Measurements from ENCODE around the gene PTPN22. TPM values are rescaled to one million over a fixed set of nuclear protein-coding genes. Genes with fewer than 3 reads are reported as not detected.

Gene PTPN22
- total RNA-seq, 1 experiment from 2014 or later: 0.89 TPM

DNA sequence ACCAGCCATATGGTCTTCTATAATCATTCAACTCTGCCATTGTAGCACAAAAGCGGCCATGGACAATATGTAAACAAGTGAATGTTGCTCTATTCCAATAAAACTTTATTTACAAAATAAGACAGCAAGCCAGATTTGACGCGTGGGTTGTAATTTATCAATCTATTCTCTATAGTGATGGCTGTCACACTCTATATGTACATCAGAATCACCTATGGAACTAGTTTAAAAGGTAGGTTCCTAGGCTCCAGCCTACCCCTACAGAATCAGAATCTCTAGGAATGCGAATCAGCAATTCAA, 8.2 kb upstream of the PTPN22 start:
- CTCF ChIA-PET: interaction anchor here (1.6 kb wide), 1 partner anchor 11 kb away, joined by 4 read pairs; no protein-coding TSS in a partner anchor
- DNase-seq (ENCODE audit: unreplicated experiment): no peak

DNA sequence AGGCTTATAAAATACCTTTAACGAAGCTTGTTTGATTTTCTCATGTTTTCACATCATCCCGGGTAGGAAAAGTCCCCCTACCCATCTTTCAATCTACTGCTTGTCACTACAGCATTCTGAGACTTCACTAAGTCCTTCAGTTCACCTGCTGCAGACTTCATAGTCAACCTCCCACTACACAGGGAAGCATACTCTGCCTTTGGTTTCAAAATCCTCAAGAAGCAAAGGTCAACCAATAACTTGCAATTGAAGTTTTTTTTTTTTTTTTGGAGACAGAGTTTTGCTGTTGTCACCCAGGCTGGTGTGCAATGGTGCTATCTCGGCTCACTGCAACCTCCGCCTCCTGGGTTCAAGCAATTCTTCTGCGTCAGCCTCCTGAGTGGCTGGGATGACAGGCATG, 4.7 kb upstream of the PTPN22 start:
- no peaks in the 10 kb centered on the region for H3K9me3 Mint-ChIP-seq (ENCODE audit: unreplicated experiment)
- no peak for DNase-seq (ENCODE audit: unreplicated experiment)
- no peak overlapping the region for H3K4me3 Mint-ChIP-seq (ENCODE audit: unreplicated experiment)
- intact Hi-C loops (cut with micrococcal nuclease): no loop called here
- BruUV-seq (replicated peaks): no TSS peak
- H3K36me3 Mint-ChIP-seq (ENCODE audit: insufficient read depth, unreplicated experiment): no peaks in the 10 kb centered on the region
- no peaks in the 10 kb centered on the region for H3K27me3 Mint-ChIP-seq (ENCODE audit: insufficient read depth, unreplicated experiment)
- TF ChIP-seq, protein P1, sequence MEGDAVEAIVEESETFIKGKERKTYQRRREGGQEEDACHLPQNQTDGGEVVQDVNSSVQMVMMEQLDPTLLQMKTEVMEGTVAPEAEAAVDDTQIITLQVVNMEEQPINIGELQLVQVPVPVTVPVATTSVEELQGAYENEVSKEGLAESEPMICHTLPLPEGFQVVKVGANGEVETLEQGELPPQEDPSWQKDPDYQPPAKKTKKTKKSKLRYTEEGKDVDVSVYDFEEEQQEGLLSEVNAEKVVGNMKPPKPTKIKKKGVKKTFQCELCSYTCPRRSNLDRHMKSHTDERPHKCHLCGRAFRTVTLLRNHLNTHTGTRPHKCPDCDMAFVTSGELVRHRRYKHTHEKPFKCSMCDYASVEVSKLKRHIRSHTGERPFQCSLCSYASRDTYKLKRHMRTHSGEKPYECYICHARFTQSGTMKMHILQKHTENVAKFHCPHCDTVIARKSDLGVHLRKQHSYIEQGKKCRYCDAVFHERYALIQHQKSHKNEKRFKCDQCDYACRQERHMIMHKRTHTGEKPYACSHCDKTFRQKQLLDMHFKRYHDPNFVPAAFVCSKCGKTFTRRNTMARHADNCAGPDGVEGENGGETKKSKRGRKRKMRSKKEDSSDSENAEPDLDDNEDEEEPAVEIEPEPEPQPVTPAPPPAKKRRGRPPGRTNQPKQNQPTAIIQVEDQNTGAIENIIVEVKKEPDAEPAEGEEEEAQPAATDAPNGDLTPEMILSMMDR (IDR thresholded peaks at IDR 0.05; ENCODE audit: unreplicated experiment): no peak
- POLR2A ChIA-PET: interaction anchor here (2.4 kb wide), 1 partner anchor 29 kb away, joined by 14 read pairs; the partner anchor contains the start of genes AP4B1 and DCLRE1B
- CTCF ChIA-PET: interaction anchor here (0.8 kb wide), 1 partner anchor 41 kb away, joined by 4 read pairs; no protein-coding TSS in a partner anchor
- H3K4me1 Mint-ChIP-seq (ENCODE audit: insufficient read depth, unreplicated experiment): peaks cover 6% of the 10 kb centered on the region
- no peak overlapping the region for H3K27ac Mint-ChIP-seq (ENCODE audit: low read depth, unreplicated experiment)

More for the DNA sequence above, 8.2 kb upstream of the PTPN22 start:
- Mint-ChIP-seq H3K27ac (ENCODE audit: low read depth, unreplicated experiment) (no peak overlapping the region), H3K27me3 (ENCODE audit: insufficient read depth, unreplicated experiment) (no peaks in the 10 kb centered on the region), H3K4me1 (ENCODE audit: insufficient read depth, unreplicated experiment) (peaks cover 2% of the 10 kb centered on the region), H3K9me3 (ENCODE audit: unreplicated experiment) (no peaks in the 10 kb centered on the region), H3K36me3 (ENCODE audit: insufficient read depth, unreplicated experiment) (no peaks in the 10 kb centered on the region), H3K4me3 (ENCODE audit: unreplicated experiment) (no peak overlapping the region)
- intact Hi-C loops (cut with micrococcal nuclease): no loop called here
- TF ChIP-seq, protein P1 (IDR thresholded peaks at IDR 0.05; ENCODE audit: unreplicated experiment): no peak
- no TSS peak for BruUV-seq (replicated peaks)
- POLR2A ChIA-PET: interaction anchor here (0.5 to 0.6 kb wide), 2 partner anchors 857 to 951 kb away, joined by 3 to 4 read pairs; no protein-coding TSS in a partner anchor

DNA sequence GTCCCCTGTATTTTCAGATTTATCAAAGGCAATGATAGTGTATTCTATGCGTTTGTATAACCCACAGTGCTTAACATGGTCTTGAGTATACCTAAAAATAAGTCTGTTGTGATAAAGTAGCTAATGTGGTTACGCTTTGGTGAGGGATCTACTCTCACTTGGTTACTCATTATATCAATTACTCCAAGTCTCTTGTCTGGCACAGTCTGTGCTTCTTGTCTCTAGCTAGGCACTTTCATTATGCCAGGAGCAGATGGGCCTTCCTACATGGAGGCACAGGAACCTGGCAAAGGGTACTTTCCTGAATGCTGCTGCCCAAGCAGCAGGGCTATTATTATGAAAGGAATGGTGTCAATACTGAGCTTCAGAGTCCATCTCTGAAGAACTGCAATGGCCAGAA, 4.2 kb upstream of the PTPN22 start:
- no peaks in the 10 kb centered on the region for H3K9me3 Mint-ChIP-seq (ENCODE audit: unreplicated experiment)
- no peaks in the 10 kb centered on the region for H3K27me3 Mint-ChIP-seq (ENCODE audit: insufficient read depth, unreplicated experiment)
- intact Hi-C loops (cut with micrococcal nuclease): no loop called here
- peaks cover 6% of the 10 kb centered on the region for H3K4me1 Mint-ChIP-seq (ENCODE audit: insufficient read depth, unreplicated experiment)
- CTCF ChIA-PET: interaction anchor here (0.7 to 0.8 kb wide), 2 partner anchors 40 to 66 kb away, joined by 3 to 4 read pairs; no protein-coding TSS in a partner anchor
- H3K27ac Mint-ChIP-seq (ENCODE audit: low read depth, unreplicated experiment): no peak overlapping the region
- H3K4me3 Mint-ChIP-seq (ENCODE audit: unreplicated experiment): no peak overlapping the region
- H3K36me3 Mint-ChIP-seq (ENCODE audit: insufficient read depth, unreplicated experiment): no peaks in the 10 kb centered on the region
- BruUV-seq (replicated peaks): no TSS peak
- DNase-seq (ENCODE audit: unreplicated experiment): no peak
- TF ChIP-seq, protein P1 (IDR thresholded peaks at IDR 0.05; ENCODE audit: unreplicated experiment): no peak
- POLR2A ChIA-PET: interaction anchor here (2.4 kb wide), 1 partner anchor 29 kb away, joined by 14 read pairs; the partner anchor contains the start of genes AP4B1 and DCLRE1B

DNA sequence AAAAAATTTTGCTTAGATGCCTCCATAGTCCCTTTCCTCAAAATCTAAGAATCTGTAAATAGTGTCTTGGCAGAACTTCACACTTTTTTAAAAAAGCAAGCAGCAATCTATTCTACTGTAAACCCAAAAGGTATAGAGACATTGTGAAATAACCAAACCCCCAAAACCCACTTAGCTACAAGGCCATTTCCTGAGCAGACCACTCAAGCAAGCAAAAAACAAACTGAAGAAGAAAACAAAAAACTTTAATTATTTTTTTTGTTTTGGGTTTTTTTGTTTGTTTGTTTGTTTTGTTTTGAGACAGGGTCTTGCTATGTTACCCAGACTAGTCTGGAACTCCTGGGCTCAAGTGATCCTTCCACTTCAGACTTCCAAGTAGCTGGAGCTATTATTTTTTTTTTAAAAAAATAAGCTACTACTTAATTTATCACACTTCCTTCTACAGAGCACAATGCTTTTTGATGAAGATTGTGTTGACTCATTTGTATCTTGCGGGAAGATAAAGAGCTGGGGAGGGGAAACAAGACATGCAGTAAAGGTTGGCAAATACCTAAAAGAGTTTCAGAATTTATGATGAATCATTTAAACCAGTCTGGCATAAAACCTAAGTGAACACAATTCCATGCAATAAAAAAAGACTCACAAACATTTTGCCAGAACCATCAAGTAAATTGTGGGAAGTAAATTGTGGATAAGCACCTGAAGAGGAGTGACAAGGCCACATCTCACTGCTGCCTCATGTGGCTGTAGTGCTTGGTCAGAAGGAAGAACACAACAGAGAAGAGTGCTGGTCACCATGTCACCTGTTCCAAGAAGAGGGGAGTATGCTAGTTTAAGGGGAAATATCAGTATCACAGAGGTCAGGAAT, 2.7 kb upstream of the PTPN22 start:
- H3K4me1 Mint-ChIP-seq (ENCODE audit: insufficient read depth, unreplicated experiment): peaks cover 6% of the 10 kb centered on the region
- CTCF ChIA-PET: interaction anchor here (0.9 to 1.2 kb wide), 3 partner anchors 12 to 30 kb away, joined by 3 to 7 read pairs (median 5); partner anchors contain the start of gene AP4B1
- intact Hi-C loops (cut with micrococcal nuclease): no loop called here
- peak; percentile 44 for DNase-seq (ENCODE audit: unreplicated experiment)
- POLR2A ChIA-PET: interaction anchor here (0.6 to 2.4 kb wide), 4 partner anchors 31 to 1480 kb away, joined by 3 to 14 read pairs (median 4); partner anchors contain the start of genes AP4B1 and DCLRE1B
- TF ChIP-seq, protein P1 (IDR thresholded peaks at IDR 0.05; ENCODE audit: unreplicated experiment): peak; percentile 20
- no peak overlapping the region for H3K4me3 Mint-ChIP-seq (ENCODE audit: unreplicated experiment)
- no peaks in the 10 kb centered on the region for H3K36me3 Mint-ChIP-seq (ENCODE audit: insufficient read depth, unreplicated experiment)
- no TSS peak for BruUV-seq (replicated peaks)
- H3K27ac Mint-ChIP-seq (ENCODE audit: low read depth, unreplicated experiment): no peak overlapping the region
- no peaks in the 10 kb centered on the region for H3K27me3 Mint-ChIP-seq (ENCODE audit: insufficient read depth, unreplicated experiment)
- no peaks in the 10 kb centered on the region for H3K9me3 Mint-ChIP-seq (ENCODE audit: unreplicated experiment)
